ENCODE data around the gene KDM8.

The KDM8 gene

DNA sequence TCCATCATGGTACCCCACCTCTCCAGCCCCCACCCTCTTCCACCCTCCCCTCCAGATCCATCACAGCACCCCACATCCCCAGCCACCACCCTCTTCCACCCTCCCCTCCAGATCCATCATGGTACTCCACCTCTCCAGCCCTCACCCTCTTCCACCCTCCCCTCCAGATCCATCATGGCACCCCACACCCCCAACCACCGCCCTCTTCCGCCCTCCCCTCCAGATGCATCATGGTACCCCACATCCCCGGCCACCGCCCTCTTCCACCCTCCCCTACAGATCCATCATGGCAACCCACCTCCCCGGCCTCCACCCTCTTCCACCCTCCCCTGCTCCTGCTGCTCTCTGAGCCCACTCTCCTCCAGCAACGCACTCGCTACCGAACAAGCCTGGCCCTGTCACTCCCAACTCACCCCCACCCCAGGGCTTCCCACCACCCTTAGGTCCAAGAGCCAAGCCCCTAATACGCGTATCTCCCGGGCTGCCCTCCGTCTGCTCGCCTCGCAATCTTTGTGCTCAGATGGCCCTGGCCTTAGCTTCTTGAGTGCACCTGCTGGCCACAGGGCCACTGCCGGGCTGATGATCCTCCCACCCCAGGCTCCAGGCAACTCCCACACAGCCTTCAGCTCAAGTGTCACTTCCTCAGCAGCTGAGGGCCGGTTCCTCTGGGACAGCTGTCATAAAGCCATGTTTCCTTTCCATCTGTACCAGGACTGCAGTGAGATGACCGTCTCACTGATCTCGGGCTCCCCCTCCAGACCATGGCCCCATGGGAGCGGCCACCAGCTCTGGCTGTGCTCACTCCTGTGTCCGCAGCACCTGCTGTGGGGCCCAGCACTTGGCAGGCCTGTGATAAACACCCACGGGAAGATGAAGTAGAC is 25.5 kb downstream of the KDM8 start:
- Histone ChIP-seq H3K27ac (no peak overlapping the region), H3K9me3 (ENCODE audit: low read depth, low read length) (no peaks in the 10 kb centered on the region), H3K9ac (ENCODE audit: insufficient read length) (no peak overlapping the region), H3K4me3 (no peak overlapping the region), H3K36me3 (ENCODE audit: insufficient read depth, low read length) (peaks cover 3% of the 10 kb centered on the region; the same call in 1 of the 2 replicates)
- TF ChIP-seq EZH2 (IDR thresholded peaks at IDR 0.05) (no peak), POLR2AphosphoS5 (IDR thresholded peaks at IDR 0.05; ENCODE audit: borderline replicate concordance, low read depth, low read length) (no peak), FOXP2 (optimal IDR thresholded peaks at IDR 0.05; ENCODE audit: control extremely low read depth, extremely low read length, insufficient read depth) (no peak)
- DNase-seq (ENCODE audit: low read depth, low spot score): no peak

DNA sequence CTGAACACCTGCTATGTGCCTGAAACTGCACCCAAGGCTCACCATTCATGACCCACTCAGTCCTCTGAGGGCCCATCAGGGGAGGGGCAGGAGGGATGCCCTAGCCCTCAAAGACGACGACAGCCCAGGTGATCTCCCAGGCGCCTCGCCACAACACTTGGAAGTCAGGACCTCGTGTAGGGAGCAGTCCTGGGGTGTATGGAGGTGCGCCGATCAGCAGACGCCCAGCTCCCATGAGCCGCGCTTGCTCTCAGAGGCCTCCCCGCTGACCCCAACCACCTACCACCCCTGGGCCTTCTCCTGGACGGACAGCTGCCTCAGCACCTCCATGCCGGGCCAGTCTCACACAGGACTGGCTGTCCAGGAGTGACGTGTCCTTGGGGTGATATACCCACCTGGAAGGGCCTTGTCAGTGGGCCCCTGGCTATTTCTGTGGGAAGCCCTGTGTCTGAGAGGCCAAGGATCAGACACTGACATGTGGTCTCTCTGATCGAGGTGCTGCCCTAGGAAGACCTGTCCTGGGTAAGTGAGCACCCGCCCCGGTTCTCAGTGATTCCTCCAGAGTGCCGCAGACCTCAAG is 26.7 kb downstream of the KDM8 start:
- H3K9ac ChIP-seq (ENCODE audit: insufficient read length): no peak overlapping the region

GRCh38 chr16:27230562-27231001 is 27.3 kb downstream of the KDM8 start:
- H3K36me3 ChIP-seq (ENCODE audit: insufficient read depth, low read length): peaks cover 3% of the 10 kb centered on the region; the same call in 1 of the 2 replicates

More for the DNA sequence above, 26.7 kb downstream of the KDM8 start:
- no peak overlapping the region for H3K27ac ChIP-seq
- peaks cover 3% of the 10 kb centered on the region; the same call in 1 of the 2 replicates for H3K36me3 ChIP-seq (ENCODE audit: insufficient read depth, low read length)
- TF ChIP-seq FOXP2 (optimal IDR thresholded peaks at IDR 0.05; ENCODE audit: control extremely low read depth, extremely low read length, insufficient read depth) (no peak), POLR2AphosphoS5 (IDR thresholded peaks at IDR 0.05; ENCODE audit: borderline replicate concordance, low read depth, low read length) (no peak), EZH2 (IDR thresholded peaks at IDR 0.05) (no peak)
- DNase-seq (ENCODE audit: low read depth, low spot score): no peak
- H3K4me3 ChIP-seq: no peak overlapping the region
- H3K9me3 ChIP-seq (ENCODE audit: low read depth, low read length): no peaks in the 10 kb centered on the region

GRCh38 chr16:27231692-27232060 is 28.4 kb downstream of the KDM8 start:
- no peak overlapping the region for H3K27ac ChIP-seq
- H3K9me3 ChIP-seq (ENCODE audit: low read depth, low read length): no peaks in the 10 kb centered on the region
- no peak overlapping the region for H3K4me3 ChIP-seq
- no peak overlapping the region for H3K9ac ChIP-seq (ENCODE audit: insufficient read length)
- no peak for TF ChIP-seq EZH2 (IDR thresholded peaks at IDR 0.05)
- DNase-seq (ENCODE audit: low read depth, low spot score): no peak
- peaks cover 3% of the 10 kb centered on the region; the same call in 1 of the 2 replicates for H3K36me3 ChIP-seq (ENCODE audit: insufficient read depth, low read length)

More at GRCh38 chr16:27230562-27231001, 27.3 kb downstream of the KDM8 start:
- no peak overlapping the region for H3K4me3 ChIP-seq
- H3K9me3 ChIP-seq (ENCODE audit: low read depth, low read length): no peaks in the 10 kb centered on the region
- DNase-seq (ENCODE audit: low read depth, low spot score): no peak
- H3K27ac ChIP-seq: no peak overlapping the region
- TF ChIP-seq FOXP2 (optimal IDR thresholded peaks at IDR 0.05; ENCODE audit: control extremely low read depth, extremely low read length, insufficient read depth) (no peak), EZH2 (IDR thresholded peaks at IDR 0.05) (no peak), POLR2AphosphoS5 (IDR thresholded peaks at IDR 0.05; ENCODE audit: borderline replicate concordance, low read depth, low read length) (no peak)
- H3K9ac ChIP-seq (ENCODE audit: insufficient read length): no peak overlapping the region

GRCh38 chr16:27232061-27232900 is 29.0 kb downstream of the KDM8 start:
- no peak overlapping the region for H3K4me3 ChIP-seq
- H3K9me3 ChIP-seq (ENCODE audit: low read depth, low read length): no peaks in the 10 kb centered on the region
- DNase-seq (ENCODE audit: low read depth, low spot score): no peak
- no peak for TF ChIP-seq EZH2 (IDR thresholded peaks at IDR 0.05)
- TF ChIP-seq FOXP2 (optimal IDR thresholded peaks at IDR 0.05; ENCODE audit: control extremely low read depth, extremely low read length, insufficient read depth): no peak
- no peak for TF ChIP-seq POLR2AphosphoS5 (IDR thresholded peaks at IDR 0.05; ENCODE audit: borderline replicate concordance, low read depth, low read length)
- H3K27ac ChIP-seq: no peak overlapping the region
- H3K9ac ChIP-seq (ENCODE audit: insufficient read length): no peak overlapping the region
- peaks cover 3% of the 10 kb centered on the region; the same call in 1 of the 2 replicates for H3K36me3 ChIP-seq (ENCODE audit: insufficient read depth, low read length)

DNA sequence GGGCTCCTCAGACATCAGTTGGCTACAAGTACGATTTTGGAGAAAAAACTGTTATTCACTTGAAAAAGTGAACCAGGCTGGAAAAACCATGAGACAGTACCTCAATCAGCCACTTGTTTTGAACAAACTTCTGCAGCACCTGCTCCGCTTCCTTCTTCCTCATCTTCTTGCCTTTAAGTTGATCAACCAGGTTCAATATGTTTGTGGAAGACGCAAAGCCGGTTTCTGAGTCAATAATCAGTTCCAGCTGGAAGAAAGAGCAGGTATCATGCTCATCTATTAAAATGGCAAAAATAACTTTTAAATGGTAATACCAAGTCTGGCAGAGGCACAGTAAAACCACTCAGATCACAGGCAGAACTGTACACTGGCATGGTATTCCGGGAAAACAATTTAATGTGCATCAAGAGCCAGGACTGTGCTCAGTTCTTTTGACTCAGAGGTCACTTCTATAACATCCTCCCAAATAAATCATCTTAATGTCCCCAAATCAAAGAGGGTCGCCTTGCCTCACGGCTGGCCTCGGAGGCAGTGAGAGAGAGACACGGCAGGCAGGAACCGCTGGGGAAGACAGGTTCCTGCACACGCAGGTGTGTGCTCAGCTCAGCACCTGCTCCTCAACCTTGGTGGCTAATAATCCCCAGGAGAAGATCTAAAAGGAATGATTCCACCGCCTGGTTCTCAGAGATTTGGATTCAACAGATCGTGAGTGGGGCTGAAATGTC is 29.7 kb downstream of the KDM8 start:
- TF ChIP-seq FOXP2 (optimal IDR thresholded peaks at IDR 0.05; ENCODE audit: control extremely low read depth, extremely low read length, insufficient read depth) (no peak), POLR2AphosphoS5 (IDR thresholded peaks at IDR 0.05; ENCODE audit: borderline replicate concordance, low read depth, low read length) (no peak), EZH2 (IDR thresholded peaks at IDR 0.05) (no peak)
- H3K9ac ChIP-seq (ENCODE audit: insufficient read length): no peak overlapping the region

GRCh38 chr16:27233731-27234130 is 30.4 kb downstream of the KDM8 start:
- Histone ChIP-seq H3K4me3 (no peak overlapping the region), H3K36me3 (ENCODE audit: insufficient read depth, low read length) (peaks cover 3% of the 10 kb centered on the region; the same call in 1 of the 2 replicates), H3K27ac (no peak overlapping the region), H3K9me3 (ENCODE audit: low read depth, low read length) (no peaks in the 10 kb centered on the region), H3K9ac (ENCODE audit: insufficient read length) (no peak overlapping the region)
- TF ChIP-seq FOXP2 (optimal IDR thresholded peaks at IDR 0.05; ENCODE audit: control extremely low read depth, extremely low read length, insufficient read depth) (no peak), POLR2AphosphoS5 (IDR thresholded peaks at IDR 0.05; ENCODE audit: borderline replicate concordance, low read depth, low read length) (no peak), EZH2 (IDR thresholded peaks at IDR 0.05) (no peak)
- DNase-seq (ENCODE audit: low read depth, low spot score): no peak

More for the DNA sequence above, 29.7 kb downstream of the KDM8 start:
- H3K27ac ChIP-seq: no peak overlapping the region
- peaks cover 3% of the 10 kb centered on the region; the same call in 1 of the 2 replicates for H3K36me3 ChIP-seq (ENCODE audit: insufficient read depth, low read length)
- H3K9me3 ChIP-seq (ENCODE audit: low read depth, low read length): no peaks in the 10 kb centered on the region
- no peak for DNase-seq (ENCODE audit: low read depth, low spot score)
- H3K4me3 ChIP-seq: no peak overlapping the region
